SK-N-SH treated with all-trans-retinoic acid at 6 μM for 48 hours (cell line): ENCODE measurements around the gene TACR1.
"Not testable (repeated sequence)": the region's sequence is repeated elsewhere in the genome, so short reads cannot be mapped to it uniquely, and the experiment has no call there.

Experiments used
- ATAC-seq: fragments of 200-7000 bp; cut with Tn5 transposase; 3 replicates; pipeline ENCODE4 v1.9.1; 2020; ENCODE audit warnings: mild to moderate bottlenecking, moderate library complexity
- ARNTL ChIP-seq: fragments of 450-650 bp; formaldehyde crosslinking; IDR thresholded peaks from 2 replicates; pipeline ENCODE4 v1.5.0; 2020; ENCODE audit warnings: low read depth, mild to moderate bottlenecking, moderate library complexity, borderline replicate concordance
- CSDC2 ChIP-seq: fragments of 250-450 bp; sonication (Bioruptor Pico); IDR thresholded peaks from 2 replicates; pipeline ENCODE4 v1.5.0; 2020; ENCODE audit warnings: mild to moderate bottlenecking, moderate library complexity
- GLIS3 ChIP-seq: fragments of 250-450 bp; sonication (Bioruptor Pico); IDR thresholded peaks from 2 replicates; pipeline ENCODE4 v1.5.0; 2020; ENCODE audit warnings: mild to moderate bottlenecking, moderate library complexity
- ISL1 ChIP-seq: fragments of 250-450 bp; sonication (Bioruptor Pico); IDR thresholded peaks from 2 replicates; pipeline ENCODE4 v2.1.2; 2022; ENCODE audit warnings: mild to moderate bottlenecking, moderate library complexity
- OSR1 ChIP-seq: fragments of 250-450 bp; sonication (Bioruptor Pico); IDR thresholded peaks from 2 replicates; pipeline ENCODE4 v1.8.0; 2022; ENCODE audit warnings: moderate library complexity, mild to moderate bottlenecking, inconsistent platforms
- PATZ1 ChIP-seq: fragments of 250-450 bp; sonication (Bioruptor Pico); IDR thresholded peaks from 2 replicates; pipeline ENCODE4 v1.8.0; 2020; ENCODE audit warnings: mild to moderate bottlenecking, moderate library complexity, borderline replicate concordance
- POU6F1 ChIP-seq: fragments of 250-450 bp; sonication (Bioruptor Pico); IDR thresholded peaks from 2 replicates; pipeline ENCODE4 v1.8.0; 2021; ENCODE audit warnings: low read depth, mild to moderate bottlenecking, moderate library complexity, borderline replicate concordance
- PPARA ChIP-seq: fragments of 250-450 bp; sonication (Bioruptor Pico); IDR thresholded peaks from 2 replicates; pipeline ENCODE4 v1.5.0; 2020; ENCODE audit warnings: mild to moderate bottlenecking, borderline replicate concordance
- RARB ChIP-seq: fragments of 250-450 bp; sonication (Bioruptor Pico); IDR thresholded peaks from 2 replicates; pipeline ENCODE4 v1.8.0; 2021; ENCODE audit warnings: mild to moderate bottlenecking, moderate library complexity
- TCF4 ChIP-seq: fragments of 250-450 bp; sonication (Bioruptor Pico); IDR thresholded peaks from 2 replicates; pipeline ENCODE4 v1.8.0; 2021; ENCODE audit warnings: mild to moderate bottlenecking, moderate library complexity, borderline replicate concordance
- ZC3H10 ChIP-seq: fragments of 250-450 bp; sonication (Bioruptor Pico); IDR thresholded peaks from 2 replicates; pipeline ENCODE4 v1.5.1; 2021; ENCODE audit warnings: mild to moderate bottlenecking, moderate library complexity
- ZFP3 ChIP-seq: fragments of 250-450 bp; sonication (Bioruptor Pico); IDR thresholded peaks from 2 replicates; pipeline ENCODE4 v1.5.0; 2020; ENCODE audit warnings: mild to moderate bottlenecking, moderate library complexity
- ZFP30 ChIP-seq: fragments of 450-650 bp; formaldehyde crosslinking; IDR thresholded peaks from 2 replicates; pipeline ENCODE4 v1.5.0; 2022; ENCODE audit warnings: mild to moderate bottlenecking, moderate library complexity
- ZNF565 ChIP-seq: fragments of 450-650 bp; formaldehyde crosslinking; conservative IDR thresholded peaks from 2 replicates; pipeline ENCODE4 v1.5.0; 2020; ENCODE audit warnings: low read depth, mild to moderate bottlenecking, moderate library complexity
- ZNF70 ChIP-seq: fragments of 450-650 bp; formaldehyde crosslinking; IDR thresholded peaks from 2 replicates; pipeline ENCODE4 v1.5.0; 2020; ENCODE audit warnings: mild to moderate bottlenecking, moderate library complexity
- ZNF8 ChIP-seq: fragments of 450-650 bp; formaldehyde crosslinking; IDR thresholded peaks from 2 replicates; pipeline ENCODE4 v1.5.0; 2020; ENCODE audit warnings: mild to moderate bottlenecking, moderate library complexity
- TF ChIP-seq, protein P1 (sequence below): fragments of 250-450 bp; sonication (Bioruptor Pico); IDR thresholded peaks from 2 replicates; pipeline ENCODE4 v1.5.0; 2020; ENCODE audit warnings: mild to moderate bottlenecking, moderate library complexity
- TF ChIP-seq, protein P2 (sequence below): fragments of 250-450 bp; sonication (Bioruptor Pico); IDR thresholded peaks from 2 replicates; pipeline ENCODE4 v1.5.1; 2021; ENCODE audit warnings: mild to moderate bottlenecking, moderate library complexity
- TF ChIP-seq, protein P3 (sequence below): fragments of 250-450 bp; sonication (Bioruptor Pico); IDR thresholded peaks from 2 replicates; pipeline ENCODE4 v1.5.1; 2020; ENCODE audit warnings: low read depth, mild to moderate bottlenecking, moderate library complexity

TACR1 gene

GRCh38 chr2:75173740-75174139 is 25.6 kb downstream of the TACR1 start:
- no peak for ATAC-seq
- TF ChIP-seq ZNF70 (CRISPR knock-in tag): no peak
- TF ChIP-seq TCF4 (CRISPR knock-in tag): no peak
- TF ChIP-seq, protein P1, sequence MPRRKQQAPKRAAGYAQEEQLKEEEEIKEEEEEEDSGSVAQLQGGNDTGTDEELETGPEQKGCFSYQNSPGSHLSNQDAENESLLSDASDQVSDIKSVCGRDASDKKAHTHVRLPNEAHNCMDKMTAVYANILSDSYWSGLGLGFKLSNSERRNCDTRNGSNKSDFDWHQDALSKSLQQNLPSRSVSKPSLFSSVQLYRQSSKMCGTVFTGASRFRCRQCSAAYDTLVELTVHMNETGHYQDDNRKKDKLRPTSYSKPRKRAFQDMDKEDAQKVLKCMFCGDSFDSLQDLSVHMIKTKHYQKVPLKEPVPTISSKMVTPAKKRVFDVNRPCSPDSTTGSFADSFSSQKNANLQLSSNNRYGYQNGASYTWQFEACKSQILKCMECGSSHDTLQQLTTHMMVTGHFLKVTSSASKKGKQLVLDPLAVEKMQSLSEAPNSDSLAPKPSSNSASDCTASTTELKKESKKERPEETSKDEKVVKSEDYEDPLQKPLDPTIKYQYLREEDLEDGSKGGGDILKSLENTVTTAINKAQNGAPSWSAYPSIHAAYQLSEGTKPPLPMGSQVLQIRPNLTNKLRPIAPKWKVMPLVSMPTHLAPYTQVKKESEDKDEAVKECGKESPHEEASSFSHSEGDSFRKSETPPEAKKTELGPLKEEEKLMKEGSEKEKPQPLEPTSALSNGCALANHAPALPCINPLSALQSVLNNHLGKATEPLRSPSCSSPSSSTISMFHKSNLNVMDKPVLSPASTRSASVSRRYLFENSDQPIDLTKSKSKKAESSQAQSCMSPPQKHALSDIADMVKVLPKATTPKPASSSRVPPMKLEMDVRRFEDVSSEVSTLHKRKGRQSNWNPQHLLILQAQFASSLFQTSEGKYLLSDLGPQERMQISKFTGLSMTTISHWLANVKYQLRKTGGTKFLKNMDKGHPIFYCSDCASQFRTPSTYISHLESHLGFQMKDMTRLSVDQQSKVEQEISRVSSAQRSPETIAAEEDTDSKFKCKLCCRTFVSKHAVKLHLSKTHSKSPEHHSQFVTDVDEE: no peak
- TF ChIP-seq OSR1: no peak
- TF ChIP-seq ARNTL: no peak
- TF ChIP-seq ISL1: no peak
- TF ChIP-seq ZNF8 (CRISPR knock-in tag): no peak
- no peak for TF ChIP-seq RARB

DNA sequence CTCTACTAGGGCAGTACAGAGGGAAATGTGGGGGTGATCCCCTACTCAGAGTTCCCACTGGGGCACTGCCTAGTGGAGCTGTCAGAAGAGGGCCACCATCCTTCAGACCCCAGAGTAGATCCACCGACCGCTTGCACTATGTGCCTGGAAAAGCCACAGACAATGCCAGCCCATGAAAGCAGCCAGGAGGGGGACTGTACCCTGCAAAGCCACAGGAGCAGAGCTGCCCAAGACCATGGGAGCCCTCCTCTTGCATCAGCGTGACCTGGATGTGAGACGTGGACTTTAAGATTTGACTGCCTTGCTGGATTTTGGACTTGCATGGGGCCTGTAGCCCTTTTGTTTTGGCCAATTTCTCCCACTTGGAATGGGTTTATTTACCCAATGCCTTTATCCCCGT is 27.9 kb downstream of the TACR1 start:
- not testable (repeated sequence) for ATAC-seq

DNA sequence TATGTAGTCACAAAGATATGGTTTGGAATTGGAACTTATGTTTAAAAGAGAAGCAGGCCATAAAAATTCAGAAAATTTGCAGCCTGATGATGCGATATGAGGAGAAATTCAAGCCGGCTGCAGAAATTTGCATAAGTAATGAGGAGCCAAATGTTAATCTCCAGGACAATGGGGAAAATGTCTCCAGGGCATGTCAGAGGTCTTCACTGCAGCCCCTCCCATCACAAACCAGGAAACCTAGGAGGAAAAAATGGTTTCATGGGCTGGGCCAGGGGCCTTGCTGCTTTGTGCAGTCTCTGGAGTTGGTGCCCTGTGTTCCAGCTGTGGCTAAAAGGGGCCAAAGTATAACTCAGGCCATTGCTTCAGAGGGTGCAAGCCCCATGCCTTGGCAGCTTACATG is 28.4 kb downstream of the TACR1 start:
- no peak for TF ChIP-seq ZNF565 (CRISPR knock-in tag)
- TF ChIP-seq RARB: no peak
- no peak for ATAC-seq

GRCh38 chr2:75168186-75168585 is 31.1 kb downstream of the TACR1 start:
- no peak for ATAC-seq
- TF ChIP-seq GLIS3 (CRISPR knock-in tag) (no peak), OSR1 (no peak)

- no peak for ATAC-seq
- TF ChIP-seq CSDC2: no peak
- TF ChIP-seq RARB: no peak
- TF ChIP-seq OSR1: no peak
- TF ChIP-seq ISL1: no peak
- TF ChIP-seq, protein P2, sequence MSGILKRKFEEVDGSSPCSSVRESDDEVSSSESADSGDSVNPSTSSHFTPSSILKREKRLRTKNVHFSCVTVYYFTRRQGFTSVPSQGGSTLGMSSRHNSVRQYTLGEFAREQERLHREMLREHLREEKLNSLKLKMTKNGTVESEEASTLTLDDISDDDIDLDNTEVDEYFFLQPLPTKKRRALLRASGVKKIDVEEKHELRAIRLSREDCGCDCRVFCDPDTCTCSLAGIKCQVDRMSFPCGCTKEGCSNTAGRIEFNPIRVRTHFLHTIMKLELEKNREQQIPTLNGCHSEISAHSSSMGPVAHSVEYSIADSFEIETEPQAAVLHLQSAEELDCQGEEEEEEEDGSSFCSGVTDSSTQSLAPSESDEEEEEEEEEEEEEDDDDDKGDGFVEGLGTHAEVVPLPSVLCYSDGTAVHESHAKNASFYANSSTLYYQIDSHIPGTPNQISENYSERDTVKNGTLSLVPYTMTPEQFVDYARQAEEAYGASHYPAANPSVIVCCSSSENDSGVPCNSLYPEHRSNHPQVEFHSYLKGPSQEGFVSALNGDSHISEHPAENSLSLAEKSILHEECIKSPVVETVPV (CRISPR knock-in tag): no peak
Measured at GRCh38 chr2:75166491-75166890, 32.8 kb downstream of the TACR1 start.

GRCh38 chr2:75162897-75163296 is 36.4 kb downstream of the TACR1 start:
- no peak for ATAC-seq
- TF ChIP-seq ZNF565 (CRISPR knock-in tag) (no peak), ZNF70 (CRISPR knock-in tag) (no peak), PATZ1 (CRISPR knock-in tag) (no peak), PPARA (CRISPR knock-in tag) (no peak), CSDC2 (no peak), ARNTL (no peak), GLIS3 (CRISPR knock-in tag) (no peak), ISL1 (no peak), ZNF8 (CRISPR knock-in tag) (no peak), TCF4 (CRISPR knock-in tag) (no peak), POU6F1 (CRISPR knock-in tag) (no peak), ZC3H10 (CRISPR knock-in tag) (no peak), ZFP30 (no peak), ZFP3 (no peak)
- TF ChIP-seq, protein P3, sequence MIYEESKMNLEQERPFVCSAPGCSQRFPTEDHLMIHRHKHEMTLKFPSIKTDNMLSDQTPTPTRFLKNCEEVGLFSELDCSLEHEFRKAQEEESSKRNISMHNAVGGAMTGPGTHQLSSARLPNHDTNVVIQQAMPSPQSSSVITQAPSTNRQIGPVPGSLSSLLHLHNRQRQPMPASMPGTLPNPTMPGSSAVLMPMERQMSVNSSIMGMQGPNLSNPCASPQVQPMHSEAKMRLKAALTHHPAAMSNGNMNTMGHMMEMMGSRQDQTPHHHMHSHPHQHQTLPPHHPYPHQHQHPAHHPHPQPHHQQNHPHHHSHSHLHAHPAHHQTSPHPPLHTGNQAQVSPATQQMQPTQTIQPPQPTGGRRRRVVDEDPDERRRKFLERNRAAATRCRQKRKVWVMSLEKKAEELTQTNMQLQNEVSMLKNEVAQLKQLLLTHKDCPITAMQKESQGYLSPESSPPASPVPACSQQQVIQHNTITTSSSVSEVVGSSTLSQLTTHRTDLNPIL (CRISPR knock-in tag): no peak
- TF ChIP-seq, protein P2 (CRISPR knock-in tag): no peak
